ENCODE data around the gene LRFN2.

DNA sequence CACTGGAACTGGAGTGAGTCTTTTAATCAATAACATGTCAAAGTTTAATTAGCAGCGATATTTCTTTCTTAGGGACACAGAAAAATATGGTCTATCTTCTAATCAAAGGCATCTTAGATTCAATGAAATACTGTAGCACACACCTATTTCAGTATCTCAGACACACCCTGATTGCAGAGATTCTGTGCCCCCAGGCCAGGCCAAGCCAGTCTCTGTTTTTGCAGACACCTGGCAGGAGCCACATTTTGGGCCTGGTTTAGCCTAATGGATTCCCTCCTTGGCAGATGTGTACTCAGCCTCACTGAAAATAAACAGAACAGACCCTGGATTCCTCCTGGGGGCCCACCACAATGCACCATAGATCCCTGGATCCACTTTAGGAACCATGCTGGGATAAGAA lies 74.8 kb downstream of the LRFN2 start:
- TF ChIP-seq, protein P1, sequence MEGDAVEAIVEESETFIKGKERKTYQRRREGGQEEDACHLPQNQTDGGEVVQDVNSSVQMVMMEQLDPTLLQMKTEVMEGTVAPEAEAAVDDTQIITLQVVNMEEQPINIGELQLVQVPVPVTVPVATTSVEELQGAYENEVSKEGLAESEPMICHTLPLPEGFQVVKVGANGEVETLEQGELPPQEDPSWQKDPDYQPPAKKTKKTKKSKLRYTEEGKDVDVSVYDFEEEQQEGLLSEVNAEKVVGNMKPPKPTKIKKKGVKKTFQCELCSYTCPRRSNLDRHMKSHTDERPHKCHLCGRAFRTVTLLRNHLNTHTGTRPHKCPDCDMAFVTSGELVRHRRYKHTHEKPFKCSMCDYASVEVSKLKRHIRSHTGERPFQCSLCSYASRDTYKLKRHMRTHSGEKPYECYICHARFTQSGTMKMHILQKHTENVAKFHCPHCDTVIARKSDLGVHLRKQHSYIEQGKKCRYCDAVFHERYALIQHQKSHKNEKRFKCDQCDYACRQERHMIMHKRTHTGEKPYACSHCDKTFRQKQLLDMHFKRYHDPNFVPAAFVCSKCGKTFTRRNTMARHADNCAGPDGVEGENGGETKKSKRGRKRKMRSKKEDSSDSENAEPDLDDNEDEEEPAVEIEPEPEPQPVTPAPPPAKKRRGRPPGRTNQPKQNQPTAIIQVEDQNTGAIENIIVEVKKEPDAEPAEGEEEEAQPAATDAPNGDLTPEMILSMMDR (optimal IDR thresholded peaks at IDR 0.05 in 1 of 3, IDR thresholded peaks at IDR 0.05 in 1 of 3, conservative IDR thresholded peaks at IDR 0.05 in 1 of 3; ENCODE audit: extremely low read depth in 1 of 3, insufficient read depth in 2 of 3, low read length in 3 of 3), result no peak
- TF ChIP-seq EZH2 (IDR thresholded peaks at IDR 0.05; ENCODE audit: low read length), result no peak
